T follicular helper cell (primary cell): Measurements from ENCODE around the gene ZC3HAV1L.
A peak's percentile ranks its signal among the peaks of the same experiment; 100 is the strongest.
"Not testable (repeated sequence)": the region's sequence is repeated elsewhere in the genome, so short reads cannot be mapped to it uniquely, and the experiment has no call there.

Experiments used
- DNase-seq: peaks from one replicate; pipeline ENCODE4 v3.0.0-alpha.2; 2020; ENCODE audit warnings: low read depth
- total RNA-seq, 2 experiments: gene quantifications; one replicate each; lab custom pipeline; 2026; lab: John Stamatoyannopoulos, UW

The ZC3HAV1L gene
- 2.9 to 4.3 reads per million in 2 experiments for total RNA-seq

GRCh38 chr7:139035586-139036353 is at the start of gene ZC3HAV1L:
TSS of gene ZC3HAV1L (minus strand) at chr7:139036042. CDS start at chr7:139036017, 25 bp downstream.
- no peak for DNase-seq

- no peak for DNase-seq
These were observed 48.9 kb upstream of the ZC3HAV1L start for GRCh38 chr7:139084709-139085108.

GRCh38 chr7:139081584-139081983 is 45.7 kb upstream of the ZC3HAV1L start:
- DNase-seq: no peak

- DNase-seq: no peak
These were observed 45.1 kb upstream of the ZC3HAV1L start for GRCh38 chr7:139080905-139081304.

- DNase-seq: no peak
These were observed 44.0 kb upstream of the ZC3HAV1L start for GRCh38 chr7:139079861-139080260.

GRCh38 chr7:139078911-139079310 is 43.1 kb upstream of the ZC3HAV1L start:
- DNase-seq: no peak

GRCh38 chr7:139078399-139078798 is 42.6 kb upstream of the ZC3HAV1L start:
- no peak for DNase-seq

GRCh38 chr7:139077706-139078105 is 41.9 kb upstream of the ZC3HAV1L start:
- DNase-seq: not testable (repeated sequence)

- no peak for DNase-seq
These were observed 40.2 kb upstream of the ZC3HAV1L start for GRCh38 chr7:139075871-139076686.

- peak; percentile 57 for DNase-seq
These were observed 39.3 kb upstream of the ZC3HAV1L start for GRCh38 chr7:139075031-139075652.

- DNase-seq: no peak
These were observed 37.0 kb upstream of the ZC3HAV1L start for GRCh38 chr7:139072796-139073195.

- no peak for DNase-seq
These were observed 35.8 kb upstream of the ZC3HAV1L start for GRCh38 chr7:139071680-139072079.

GRCh38 chr7:139068544-139069399 is 32.9 kb upstream of the ZC3HAV1L start:
- DNase-seq: no peak

- DNase-seq: no peak
These were observed 30.5 kb upstream of the ZC3HAV1L start for GRCh38 chr7:139066315-139066714.

GRCh38 chr7:139065323-139065722 is 29.5 kb upstream of the ZC3HAV1L start:
- DNase-seq: no peak

GRCh38 chr7:139061416-139061815 is 25.6 kb upstream of the ZC3HAV1L start:
- no peak for DNase-seq

GRCh38 chr7:139060695-139061237 is 24.9 kb upstream of the ZC3HAV1L start:
- DNase-seq: no peak

GRCh38 chr7:139059905-139060304 is 24.1 kb upstream of the ZC3HAV1L start:
- no peak for DNase-seq

GRCh38 chr7:139058943-139059342 is 23.1 kb upstream of the ZC3HAV1L start:
- DNase-seq: no peak

- no peak for DNase-seq
These were observed 19.8 kb upstream of the ZC3HAV1L start for GRCh38 chr7:139055674-139056073.

- DNase-seq: not testable (repeated sequence)
These were observed 18.8 kb upstream of the ZC3HAV1L start for GRCh38 chr7:139054656-139055055.
